K562 (cell line): Measurements from ENCODE around the gene EIF1. TPM values are rescaled to one million over a fixed set of nuclear protein-coding genes. Genes with fewer than 3 reads are reported as not detected.
A peak's percentile ranks its signal among the peaks of the same experiment; 100 is the strongest.

Source experiments
- ATAC-seq: fragments of 200-7000 bp; cut with Tn5 transposase; 3 replicates; pipeline ENCODE4 v1.9.1; 2020; ENCODE audit warnings: moderate library complexity
- BruUV-seq: library from RNA; stranded (reverse); fragments of 400-500 nt; replicated peaks from 2 replicates; lab custom pipeline; 2021; lab: Mats Ljungman, UMichigan
- CTCF ChIA-PET: fragments of 300-600 bp; formaldehyde crosslinking; extraction: SDS; loops from one replicate; lab custom pipeline; 2021; ENCODE audit warnings: low intra/inter-chr PET ratio; lab: Yijun Ruan, JAX
- POLR2A ChIA-PET: fragments of 300-600, 350-650 bp; sonication (Branson Sonifier 250); formaldehyde crosslinking; extraction: SDS; loops from one replicate; lab custom pipeline; 2021; ENCODE audit warnings: antibody characterized with exemption, inconsistent platforms; lab: Yijun Ruan, JAX
- DNase-seq, 4 experiments: peaks; one replicate each; pipeline versions ENCODE4 v3.0.0 to v3.0.0-alpha.2; 2011 to 2018; ENCODE audit warnings: low spot score in 3 of 4, mixed read lengths in 3 of 4; ENCODE audit errors: extremely low read depth in 1 of 4
- FAIRE-seq: peaks from 2 replicates; lab custom pipeline; 2011; peaks lifted over from hg19 to GRCh38; lab: Jason Lieb, UNC
- H2AFZ ChIP-seq: 2 replicates; pipeline ENCODE4 v1.6.0; 2011; ENCODE audit warnings: low read depth, low read length, control low read depth, inconsistent platforms
- H3K27ac ChIP-seq: fragments of 200-600 bp; 3 replicates; pipeline ENCODE4 v1.8.0; 2011; ENCODE audit warnings: low read depth, mild to moderate bottlenecking, control low read depth, inconsistent platforms, low read length, moderate library complexity, mixed read lengths; ENCODE audit errors: extremely low read depth
- H3K27me3 ChIP-seq, 2 experiments: fragments of 300-600 bp in 1 of 2; 2 replicates in 1 of 2; 3 replicates in 1 of 2; pipeline versions ENCODE4 v1.6.0 to v1.8.0; 2011; ENCODE audit warnings: inconsistent platforms in 2 of 2, low read length in 2 of 2, mild to moderate bottlenecking in 1 of 2, mixed read lengths in 1 of 2, moderate library complexity in 1 of 2; ENCODE audit not compliant: control insufficient read depth in 2 of 2, insufficient read depth in 2 of 2
- H3K36me3 ChIP-seq: fragments of 300-600 bp; 3 replicates; pipeline ENCODE4 v1.8.0; 2011; ENCODE audit warnings: mild to moderate bottlenecking, low read length, inconsistent platforms; ENCODE audit not compliant: control insufficient read depth, insufficient read depth
- H3K4me1 ChIP-seq, 2 experiments: fragments of 200-600 bp in 1 of 2; replicated peaks in 1 of 2; 2 replicates in 1 of 2; 3 replicates in 1 of 2; pipeline versions ENCODE4 v1.5.1 to v1.8.0; 2011; ENCODE audit warnings: inconsistent platforms in 2 of 2, low read length in 2 of 2, mild to moderate bottlenecking in 1 of 2, mixed read lengths in 1 of 2, moderate library complexity in 1 of 2; ENCODE audit not compliant: control insufficient read depth in 2 of 2, insufficient read depth in 2 of 2
- H3K4me2 ChIP-seq: 2 replicates; pipeline ENCODE4 v1.6.1; 2011; ENCODE audit warnings: low read length, control low read depth, inconsistent platforms, mixed read lengths; ENCODE audit not compliant: insufficient read depth
- H3K4me3 ChIP-seq: fragments of 200-600 bp; sonication (generic), shearing (Covaris generic); 2 replicates; pipeline ENCODE4 v1.5.1; 2016; ENCODE audit warnings: control low read depth, inconsistent platforms
- H3K79me2 ChIP-seq: fragments of 200-600 bp; 3 replicates; pipeline ENCODE4 v1.8.0; 2011; ENCODE audit warnings: low read length, inconsistent platforms; ENCODE audit not compliant: control insufficient read depth, insufficient read depth
- H3K9ac ChIP-seq, 2 experiments: 2 replicates each; pipeline versions ENCODE4 v1.6.0 to v1.6.1; 2011; ENCODE audit warnings: low read depth in 2 of 2, low read length in 2 of 2, control low read depth in 1 of 2, inconsistent platforms in 1 of 2, mild to moderate bottlenecking in 1 of 2, mixed read lengths in 1 of 2; ENCODE audit not compliant: insufficient read depth in 1 of 2
- H3K9me1 ChIP-seq: one replicate; pipeline ENCODE4 v1.6.0; 2011; ENCODE audit warnings: inconsistent platforms, mild to moderate bottlenecking, low read length, moderate library complexity; ENCODE audit not compliant: control insufficient read depth, insufficient read depth
- H3K9me3 ChIP-seq: replicated peaks from 2 replicates; pipeline ENCODE4 v1.5.1; 2011; ENCODE audit warnings: low read depth, low read length, inconsistent platforms; ENCODE audit not compliant: control insufficient read depth, insufficient read depth
- H4K20me1 ChIP-seq: replicated peaks from 2 replicates; pipeline ENCODE4 v1.6.1; 2011; ENCODE audit warnings: low read length, inconsistent platforms, mixed read lengths; ENCODE audit not compliant: control insufficient read depth, insufficient read depth
- ARID1B ChIP-seq: fragments of 450-650 bp; IDR thresholded peaks from 2 replicates; pipeline ENCODE4 v1.6.1; 2016; ENCODE audit warnings: antibody characterized with exemption, mild to moderate bottlenecking, inconsistent platforms
- BHLHE40 ChIP-seq: IDR thresholded peaks from 2 replicates; pipeline ENCODE4 v1.6.1; 2011; ENCODE audit warnings: low read length, improper control_type of control experiment
- EGR1 ChIP-seq: fragments of 450-650 bp; conservative IDR thresholded peaks from 2 replicates; pipeline ENCODE4 v1.6.1; 2017; ENCODE audit warnings: mild to moderate bottlenecking
- NCOA2 ChIP-seq, 2 experiments: fragments of 450-650 bp; IDR thresholded peaks; 2 replicates each; pipeline ENCODE4 v1.6.1; 2018; ENCODE audit warnings: mild to moderate bottlenecking in 2 of 2, moderate library complexity in 1 of 2; ENCODE audit not compliant: partially characterized antibody in 2 of 2
- RAD21 ChIP-seq, 2 experiments: fragments of 250-450 bp in 1 of 2; fragments of 450-650 bp in 1 of 2; sonication (Bioruptor Pico) in 1 of 2; formaldehyde crosslinking in 1 of 2; IDR thresholded peaks in 1 of 2; conservative IDR thresholded peaks in 1 of 2; 2 replicates each; pipeline versions ENCODE4 v1.4.0 to v1.8.0; 2020 to 2022; ENCODE audit warnings: mild to moderate bottlenecking in 2 of 2, moderate library complexity in 1 of 2
- WGBS: fragments of 100-300 bp; shearing (Covaris generic); methylation state at CpG from one replicate; pipeline ENCODE4 v1.1.6; 2016; ENCODE audit warnings: low coverage, mixed read lengths; ENCODE audit not compliant: insufficient coverage; ENCODE audit errors: missing lambda C conversion rate; 5-methylcytosine and 5-hydroxymethylcytosine counted together
- in situ Hi-C: fragments of 300-500 bp; cut with MboI; formaldehyde crosslinking; loops from 4 replicates; pipeline ENCODE4 v1.15.0; 2018; ENCODE audit warnings: inconsistent platforms, mixed read lengths
- intact Hi-C: fragments of 100-400 bp; cut with micrococcal nuclease; formaldehyde crosslinking; loops from 2 replicates; pipeline ENCODE4 v1.14.2; 2022
- polyA plus RNA-seq, 8 experiments: library from polyadenylated mRNA; depleted of rRNA in 4 of 8; stranded (reverse) in 5 of 8; unstranded in 3 of 8; fragments of >200 nt; fragmentation: Nextera tagmentation in 2 of 8; fragmentation: Illumina TruSeq in 1 of 8; extraction: Ambion mirVana in 2 of 8; extraction: Trizol in 1 of 8; gene quantifications; 2 replicates each; pipeline versions ENCODE4 v1.2.1 to v1.2.3, GENCODE V29; 2011 to 2014; ENCODE audit warnings: inconsistent platforms in 1 of 8, missing spikeins in 1 of 8
- total RNA-seq, 7 experiments: library from RNA; depleted of rRNA in 6 of 7; stranded (reverse); fragments of >200 nt in 6 of 7; fragmentation: Illumina TruSeq in 2 of 7; extraction: Trizol in 2 of 7; gene quantifications; 2 replicates each; pipeline versions ENCODE4 v1.2.1 to v1.2.3, GENCODE V29; 2011 to 2021; ENCODE audit warnings: low replicate concordance in 1 of 7
- TF ChIP-seq, protein P1 (sequence below): fragments of 450-650 bp; IDR thresholded peaks from 2 replicates; pipeline ENCODE4 v1.6.1; 2018; ENCODE audit not compliant: partially characterized antibody
- TF ChIP-seq, protein P2 (sequence below), 2 experiments: fragments of 250-450 bp in 1 of 2; fragments of 450-650 bp in 1 of 2; sonication (Bioruptor Pico) in 1 of 2; IDR thresholded peaks; 2 replicates each; pipeline versions ENCODE4 v1.6.1 to v1.8.0; 2016 to 2021; ENCODE audit warnings: mild to moderate bottlenecking in 2 of 2, moderate library complexity in 2 of 2, missing compliant biosample characterization in 1 of 2, missing genetic modification characterization in 1 of 2
- TF ChIP-seq, protein P3 (sequence below): fragments of 250-450 bp; sonication (Bioruptor Pico); IDR thresholded peaks from 2 replicates; pipeline ENCODE4 v1.9.0; 2021; ENCODE audit warnings: mild to moderate bottlenecking

Gene EIF1
- total and polyA plus RNA-seq, 9 of the 15 experiments (the other 6 are each of a cell fraction or from before 2014, with no cell fraction given), result 67.0 to 1,204 (median 320) TPM

DNA sequence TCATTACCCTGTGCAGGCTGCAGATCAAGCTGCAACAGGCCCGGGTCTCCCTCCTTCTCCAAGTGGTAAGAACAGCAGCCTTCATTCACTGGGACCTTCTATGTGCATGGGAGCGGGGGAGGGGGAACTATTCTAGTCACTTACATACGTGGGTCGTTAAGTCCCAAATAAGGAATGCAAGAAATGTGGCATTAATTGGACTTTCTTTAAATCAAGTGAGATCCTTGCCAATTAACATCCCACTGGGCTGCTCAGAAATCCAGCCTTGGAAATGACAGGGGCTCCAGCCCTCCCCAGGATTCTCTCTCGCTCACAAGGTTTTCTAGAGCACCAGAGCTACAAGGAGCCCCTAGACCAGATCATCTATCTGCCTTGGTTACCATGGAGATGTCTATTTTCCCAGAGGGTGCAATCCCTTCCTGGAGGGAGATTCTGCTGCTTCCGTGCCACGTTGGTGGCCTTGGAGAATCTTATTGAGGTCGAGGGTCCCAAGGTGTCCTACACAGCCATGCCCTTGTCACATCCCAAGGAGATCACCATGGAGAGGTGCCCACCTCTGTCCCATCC, 5.2 kb upstream of the EIF1 start:
- Histone ChIP-seq H2AFZ (no peak overlapping the region), H3K4me1 (peaks cover 26 to 27% of the 10 kb centered on the region in 2 experiments), H3K9me3 (no peaks in the 10 kb centered on the region), H3K27ac (no peak overlapping the region), H3K36me3 (no peaks in the 10 kb centered on the region), H3K27me3 (no peaks in the 10 kb centered on the region)
- in situ Hi-C loops (no loop called here), intact Hi-C loops (no loop called here)
- CTCF ChIA-PET, result no interaction called here
- BruUV-seq, result no TSS peak
- DNase-seq, result no peak
- 42% methylated on average over 8 of the region's 8 CpGs for WGBS
- ATAC-seq, result no peak
- FAIRE-seq, result no peak
- TF ChIP-seq, protein P1, sequence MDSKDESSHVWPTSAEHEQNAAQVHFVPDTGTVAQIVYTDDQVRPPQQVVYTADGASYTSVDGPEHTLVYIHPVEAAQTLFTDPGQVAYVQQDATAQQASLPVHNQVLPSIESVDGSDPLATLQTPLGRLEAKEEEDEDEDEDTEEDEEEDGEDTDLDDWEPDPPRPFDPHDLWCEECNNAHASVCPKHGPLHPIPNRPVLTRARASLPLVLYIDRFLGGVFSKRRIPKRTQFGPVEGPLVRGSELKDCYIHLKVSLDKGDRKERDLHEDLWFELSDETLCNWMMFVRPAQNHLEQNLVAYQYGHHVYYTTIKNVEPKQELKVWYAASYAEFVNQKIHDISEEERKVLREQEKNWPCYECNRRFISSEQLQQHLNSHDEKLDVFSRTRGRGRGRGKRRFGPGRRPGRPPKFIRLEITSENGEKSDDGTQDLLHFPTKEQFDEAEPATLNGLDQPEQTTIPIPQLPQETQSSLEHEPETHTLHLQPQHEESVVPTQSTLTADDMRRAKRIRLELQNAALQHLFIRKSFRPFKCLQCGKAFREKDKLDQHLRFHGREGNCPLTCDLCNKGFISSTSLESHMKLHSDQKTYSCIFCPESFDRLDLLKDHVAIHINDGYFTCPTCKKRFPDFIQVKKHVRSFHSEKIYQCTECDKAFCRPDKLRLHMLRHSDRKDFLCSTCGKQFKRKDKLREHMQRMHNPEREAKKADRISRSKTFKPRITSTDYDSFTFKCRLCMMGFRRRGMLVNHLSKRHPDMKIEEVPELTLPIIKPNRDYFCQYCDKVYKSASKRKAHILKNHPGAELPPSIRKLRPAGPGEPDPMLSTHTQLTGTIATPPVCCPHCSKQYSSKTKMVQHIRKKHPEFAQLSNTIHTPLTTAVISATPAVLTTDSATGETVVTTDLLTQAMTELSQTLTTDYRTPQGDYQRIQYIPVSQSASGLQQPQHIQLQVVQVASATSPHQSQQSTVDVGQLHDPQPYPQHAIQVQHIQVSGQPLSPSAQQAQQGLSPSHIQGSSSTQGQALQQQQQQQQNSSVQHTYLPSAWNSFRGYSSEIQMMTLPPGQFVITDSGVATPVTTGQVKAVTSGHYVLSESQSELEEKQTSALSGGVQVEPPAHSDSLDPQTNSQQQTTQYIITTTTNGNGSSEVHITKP, result peak; percentile 72
- TF ChIP-seq ARID1B (no peak), RAD21 (CRISPR knock-in tag; conservative IDR thresholded peaks at IDR 0.05 in 1 of 2, IDR thresholded peaks at IDR 0.05 in 1 of 2) (no peak), BHLHE40 (no peak), EGR1 (no peak), NCOA2 (IDR thresholded peaks at IDR 0.05; ENCODE audit: partially characterized antibody in 2 of 2) (no peak)
- TF ChIP-seq, protein P2, sequence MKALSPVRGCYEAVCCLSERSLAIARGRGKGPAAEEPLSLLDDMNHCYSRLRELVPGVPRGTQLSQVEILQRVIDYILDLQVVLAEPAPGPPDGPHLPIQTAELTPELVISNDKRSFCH (CRISPR knock-in tag; IDR thresholded peaks at IDR 0.05), result no peak
- TF ChIP-seq, protein P2 (tag; IDR thresholded peaks at IDR 0.05), result no peak
- TF ChIP-seq, protein P3, sequence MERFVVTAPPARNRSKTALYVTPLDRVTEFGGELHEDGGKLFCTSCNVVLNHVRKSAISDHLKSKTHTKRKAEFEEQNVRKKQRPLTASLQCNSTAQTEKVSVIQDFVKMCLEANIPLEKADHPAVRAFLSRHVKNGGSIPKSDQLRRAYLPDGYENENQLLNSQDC (CRISPR knock-in tag), result no peak
- TF ChIP-seq, all 486 proteins: peak for 1
- Histone ChIP-seq H3K4me3 (no peak overlapping the region), H3K4me2 (no peak overlapping the region), H4K20me1 (no peaks in the 10 kb centered on the region), H3K9me1 (no peaks in the 10 kb centered on the region), H3K79me2 (peaks cover 7% of the 10 kb centered on the region; the same call in 2 of the 3 replicates), H3K9ac (peak overlapping the region in 1 of 2 experiments; percentile 29; a peak in 1 of 4 replicates)
- POLR2A ChIA-PET, result interaction anchor here (0.6 to 9.1 kb wide), 6 partner anchors 7 to 598 kb away, joined by 3 to 406 read pairs (median 3); partner anchors contain the start of gene EIF1
